ENCODE results near the gene GDF2.

GRCh38 chr10:47294057-47294456, 28.2 kb upstream of the GDF2 start:
- TF ChIP-seq CTCF (conservative IDR thresholded peaks at IDR 0.05; ENCODE audit: low read depth, low read length), result no peak
- no peak for TF ChIP-seq EZH2 (IDR thresholded peaks at IDR 0.05; ENCODE audit: borderline replicate concordance, low read depth, low read length, poor library complexity, severe bottlenecking)
